ENCODE data around the gene EI24. TPM values are rescaled to one million over a fixed set of nuclear protein-coding genes. Genes with fewer than 3 reads are reported as not detected.
A peak's percentile ranks its signal among the peaks of the same experiment; 100 is the strongest.

Gene EI24
- total RNA-seq, 1 donor from 2014 or later: 114 TPM

GRCh38 chr11:125591649-125592304 is 22.5 kb downstream of the EI24 start:
- Mint-ChIP-seq H3K4me1 (peaks cover 38% of the 10 kb centered on the region), H3K9me3 (no peaks in the 10 kb centered on the region), H3K27ac (ENCODE audit: unreplicated experiment) (peak overlapping the region; percentile 96), H3K36me3 (ENCODE audit: low read depth) (peaks cover 6% of the 10 kb centered on the region), H3K4me3 (peak overlapping the region; percentile 96), H3K27me3 (ENCODE audit: low read depth) (no peaks in the 10 kb centered on the region)
- TF ChIP-seq CTCF (conservative IDR thresholded peaks at IDR 0.05): no peak
- peak; percentile 30 for DNase-seq (ENCODE audit: low read depth, low spot score)

- H3K27me3 Mint-ChIP-seq (ENCODE audit: low read depth): no peaks in the 10 kb centered on the region
- no peak for TF ChIP-seq CTCF (conservative IDR thresholded peaks at IDR 0.05)
Measured at GRCh38 chr11:125592305-125593113, 23.2 kb downstream of the EI24 start, which contains the start of gene STT3A. STT3A (plus strand) TSS chr11:125592852; CDS start chr11:125595916, 3,064 bp downstream.

GRCh38 chr11:125593114-125593820 is 24.0 kb downstream of the EI24 start:
- Mint-ChIP-seq H3K4me3 (peak overlapping the region; percentile 96), H3K4me1 (peaks cover 36% of the 10 kb centered on the region), H3K36me3 (ENCODE audit: low read depth) (peaks cover 6% of the 10 kb centered on the region), H3K27me3 (ENCODE audit: low read depth) (no peaks in the 10 kb centered on the region), H3K9me3 (no peaks in the 10 kb centered on the region), H3K27ac (ENCODE audit: unreplicated experiment) (peak overlapping the region; percentile 60)
- DNase-seq (ENCODE audit: low read depth, low spot score): no peak
- TF ChIP-seq CTCF (conservative IDR thresholded peaks at IDR 0.05): no peak

More at GRCh38 chr11:125592305-125593113, 23.2 kb downstream of the EI24 start, which contains the start of gene STT3A:
- Mint-ChIP-seq H3K4me1 (peaks cover 38% of the 10 kb centered on the region), H3K9me3 (no peaks in the 10 kb centered on the region), H3K4me3 (peak within 1 kb of the TSS; percentile 96), H3K36me3 (ENCODE audit: low read depth) (peaks cover 6% of the 10 kb centered on the region), H3K27ac (ENCODE audit: unreplicated experiment) (peak within 1 kb of the TSS; percentile 96)
- DNase-seq (ENCODE audit: low read depth, low spot score): peak; percentile 97

- Mint-ChIP-seq H3K4me1 (peaks cover 32% of the 10 kb centered on the region), H3K27me3 (ENCODE audit: low read depth) (no peaks in the 10 kb centered on the region), H3K4me3 (peak overlapping the region; percentile 96), H3K9me3 (no peaks in the 10 kb centered on the region), H3K36me3 (ENCODE audit: low read depth) (peaks cover 6% of the 10 kb centered on the region), H3K27ac (ENCODE audit: unreplicated experiment) (no peak overlapping the region)
- no peak for TF ChIP-seq CTCF (conservative IDR thresholded peaks at IDR 0.05)
- DNase-seq (ENCODE audit: low read depth, low spot score): no peak
Measured at GRCh38 chr11:125594958-125595357, 25.7 kb downstream of the EI24 start.

GRCh38 chr11:125600663-125601062 is 31.4 kb downstream of the EI24 start:
- H3K27me3 Mint-ChIP-seq (ENCODE audit: low read depth): no peaks in the 10 kb centered on the region
- TF ChIP-seq CTCF (conservative IDR thresholded peaks at IDR 0.05): no peak
- no peaks in the 10 kb centered on the region for H3K9me3 Mint-ChIP-seq
- H3K4me3 Mint-ChIP-seq: no peak overlapping the region
- no peak overlapping the region for H3K27ac Mint-ChIP-seq (ENCODE audit: unreplicated experiment)
- peaks cover 2% of the 10 kb centered on the region for H3K4me1 Mint-ChIP-seq
- no peak for DNase-seq (ENCODE audit: low read depth, low spot score)
- H3K36me3 Mint-ChIP-seq (ENCODE audit: low read depth): peaks cover 7% of the 10 kb centered on the region
